M059J (cell line): Measurements from ENCODE around the gene MAPK14. TPM values are rescaled to one million over a fixed set of nuclear protein-coding genes. Genes with fewer than 3 reads are reported as not detected.
"Not testable (repeated sequence)": the region's sequence is repeated elsewhere in the genome, so short reads cannot be mapped to it uniquely, and the experiment has no call there.

ENCODE experiments used
- DNase-seq: peaks from one replicate; pipeline ENCODE4 v3.0.0-alpha.2; 2012; ENCODE audit warnings: low read depth
- total RNA-seq: library from RNA; depleted of rRNA; stranded (reverse); fragments of >200 nt; shearing (Covaris generic); gene quantifications from 2 replicates; pipeline ENCODE4 v1.2.3, GENCODE V29; 2014

Gene MAPK14
- total RNA-seq, 1 experiment from 2014 or later, result 86.7 TPM

- DNase-seq, result no peak
These were observed 95.1 kb downstream of the MAPK14 start for GRCh38 chr6:36122495-36123269.

- DNase-seq, result peak; percentile 87
These were observed 95.9 kb downstream of the MAPK14 start for GRCh38 chr6:36123270-36124139.

GRCh38 chr6:36124346-36124745, 96.7 kb downstream of the MAPK14 start:
- DNase-seq, result not testable (repeated sequence)

GRCh38 chr6:36124881-36125280, 97.3 kb downstream of the MAPK14 start:
- DNase-seq, result no peak

- no peak for DNase-seq
These were observed 98.0 kb downstream of the MAPK14 start for GRCh38 chr6:36125575-36125974.

- DNase-seq, result no peak
These were observed 98.5 kb downstream of the MAPK14 start for GRCh38 chr6:36126121-36126520.

GRCh38 chr6:36126553-36127458, 99.2 kb downstream of the MAPK14 start:
- peak; percentile 83 for DNase-seq

GRCh38 chr6:36127462-36128016, 99.9 kb downstream of the MAPK14 start:
- peak; percentile 98 for DNase-seq

- DNase-seq, result peak; percentile 20
These were observed 100.5 kb downstream of the MAPK14 start for GRCh38 chr6:36128073-36128472.

- DNase-seq, result no peak
These were observed 101.2 kb downstream of the MAPK14 start for GRCh38 chr6:36128793-36129192.

- not testable (repeated sequence) for DNase-seq
These were observed 101.7 kb downstream of the MAPK14 start for GRCh38 chr6:36129334-36129733.

- DNase-seq, result peak; percentile 30
These were observed 102.5 kb downstream of the MAPK14 start, which contains the start of gene MAPK13 for GRCh38 chr6:36129941-36130666. MAPK13 (plus strand) TSS chr6:36130513; CDS start chr6:36130583, 70 bp downstream.

GRCh38 chr6:36130667-36131510, 103.3 kb downstream of the MAPK14 start:
- peak; percentile 21 for DNase-seq

- peak; percentile 63 for DNase-seq
These were observed 104.1 kb downstream of the MAPK14 start for GRCh38 chr6:36131511-36132245.

GRCh38 chr6:36132246-36132895, 104.8 kb downstream of the MAPK14 start:
- DNase-seq, result no peak

- no peak for DNase-seq
These were observed 105.5 kb downstream of the MAPK14 start for GRCh38 chr6:36133148-36133547.

- DNase-seq, result no peak
These were observed 106.3 kb downstream of the MAPK14 start for GRCh38 chr6:36133912-36134311.

- DNase-seq, result no peak
These were observed 107.6 kb downstream of the MAPK14 start for GRCh38 chr6:36135053-36135731.
